AG10803 (cell line): Measurements from ENCODE around the gene MYOM1.
"Not testable (repeated sequence)": the region's sequence is repeated elsewhere in the genome, so short reads cannot be mapped to it uniquely, and the experiment has no call there.

Source experiments
- DNase-seq: peaks from one replicate; pipeline ENCODE4 v3.0.0; 2010; ENCODE audit warnings: low read depth
- H3K4me3 ChIP-seq: 2 replicates; pipeline ENCODE4 v1.5.1; 2011; ENCODE audit warnings: mild to moderate bottlenecking, low read length, control low read depth
- CTCF ChIP-seq: conservative IDR thresholded peaks from 2 replicates; pipeline ENCODE4 v1.5.1; 2011; ENCODE audit warnings: mild to moderate bottlenecking, low read length, control low read depth, inconsistent platforms

MYOM1 gene

GRCh38 chr18:3212657-3213056, 7.1 kb downstream of the MYOM1 start:
- no peak overlapping the region for H3K4me3 ChIP-seq
- no peak for DNase-seq
- TF ChIP-seq CTCF = no peak

GRCh38 chr18:3211236-3211992, 8.4 kb downstream of the MYOM1 start:
- TF ChIP-seq CTCF = no peak
- H3K4me3 ChIP-seq = no peak overlapping the region
- no peak for DNase-seq

GRCh38 chr18:3209859-3210569, 9.8 kb downstream of the MYOM1 start:
- no peak overlapping the region for H3K4me3 ChIP-seq
- no peak for TF ChIP-seq CTCF
- DNase-seq = no peak

GRCh38 chr18:3207565-3207964, 12.2 kb downstream of the MYOM1 start:
- DNase-seq = no peak
- no peak overlapping the region for H3K4me3 ChIP-seq
- no peak for TF ChIP-seq CTCF

- no peak for TF ChIP-seq CTCF
- no peak for DNase-seq
- no peak overlapping the region for H3K4me3 ChIP-seq
Measured at GRCh38 chr18:3205239-3205638, 14.5 kb downstream of the MYOM1 start.

GRCh38 chr18:3199942-3200645, 19.7 kb downstream of the MYOM1 start:
- TF ChIP-seq CTCF = no peak
- DNase-seq = no peak
- no peak overlapping the region for H3K4me3 ChIP-seq

- not testable (repeated sequence) for DNase-seq, H3K4me3 ChIP-seq
Measured at GRCh38 chr18:3198260-3198860, 21.4 kb downstream of the MYOM1 start.
